K562 (cell line): Measurements from ENCODE around the gene GHRL. TPM values are rescaled to one million over a fixed set of nuclear protein-coding genes. Genes with fewer than 3 reads are reported as not detected.

ENCODE experiments used
- FOS ChIP-seq: IDR thresholded peaks from 3 replicates; pipeline ENCODE4 v1.6.1; 2011; ENCODE audit not compliant: insufficient read length; ENCODE audit errors: extremely low read depth
- MCM7 ChIP-seq, 2 experiments: fragments of 450-650 bp; IDR thresholded peaks; 2 replicates each; pipeline ENCODE4 v1.6.1; 2016 to 2018
- ZKSCAN3 ChIP-seq: fragments of 250-450 bp; sonication (Bioruptor Pico); IDR thresholded peaks from 2 replicates; pipeline ENCODE4 v1.4.0; 2020
- microRNA counts: library from miRNA; unstranded; fragments of <30 nt; microRNA quantifications from one replicate; lab custom pipeline; 2016
- microRNA-seq: library from miRNA; unstranded; fragments of <30 nt; microRNA quantifications from one replicate; pipeline ENCODE4, GENCODE V29; 2018; ENCODE audit warnings: borderline microRNAs expressed
- polyA plus RNA-seq, 8 experiments: library from polyadenylated mRNA; depleted of rRNA in 4 of 8; stranded (reverse) in 5 of 8; unstranded in 3 of 8; fragments of >200 nt; fragmentation: Nextera tagmentation in 2 of 8; fragmentation: Illumina TruSeq in 1 of 8; extraction: Ambion mirVana in 2 of 8; extraction: Trizol in 1 of 8; gene quantifications; 2 replicates each; pipeline versions ENCODE4 v1.2.1 to v1.2.3, GENCODE V29; 2011 to 2014; ENCODE audit warnings: inconsistent platforms in 1 of 8, missing spikeins in 1 of 8
- small RNA-seq: library from RNA; depleted of rRNA; stranded (forward); fragments of <200 nt; gene quantifications from one replicate; pipeline ENCODE3, GENCODE V24; 2014
- total RNA-seq, 7 experiments: library from RNA; depleted of rRNA in 6 of 7; stranded (reverse); fragments of >200 nt in 6 of 7; fragmentation: Illumina TruSeq in 2 of 7; extraction: Trizol in 2 of 7; gene quantifications; 2 replicates each; pipeline versions ENCODE4 v1.2.1 to v1.2.3, GENCODE V29; 2011 to 2021; ENCODE audit warnings: low replicate concordance in 1 of 7
- TF ChIP-seq, protein P1 (sequence below): fragments of 450-650 bp; IDR thresholded peaks from 2 replicates; pipeline ENCODE4 v1.6.1; 2017; ENCODE audit warnings: antibody characterized with exemption
- TF ChIP-seq, protein P2 (sequence below): fragments of 150-350 bp; IDR thresholded peaks from 2 replicates; pipeline ENCODE4 v1.6.1; 2014; ENCODE audit warnings: low read depth, mild to moderate bottlenecking, low read length, borderline replicate concordance
- TF ChIP-seq, protein P3 (sequence below): sonication (generic); formaldehyde crosslinking; IDR thresholded peaks from 2 replicates; pipeline ENCODE4 v1.9.0; 2022; ENCODE audit warnings: mild to moderate bottlenecking, missing genetic modification reagents

GHRL gene
- total and polyA plus RNA-seq, 9 of the 15 experiments (the other 6 are each of a cell fraction or from before 2014, with no cell fraction given) = 0.08 to 0.29 (median 0.15) TPM; not detected in 5

DNA sequence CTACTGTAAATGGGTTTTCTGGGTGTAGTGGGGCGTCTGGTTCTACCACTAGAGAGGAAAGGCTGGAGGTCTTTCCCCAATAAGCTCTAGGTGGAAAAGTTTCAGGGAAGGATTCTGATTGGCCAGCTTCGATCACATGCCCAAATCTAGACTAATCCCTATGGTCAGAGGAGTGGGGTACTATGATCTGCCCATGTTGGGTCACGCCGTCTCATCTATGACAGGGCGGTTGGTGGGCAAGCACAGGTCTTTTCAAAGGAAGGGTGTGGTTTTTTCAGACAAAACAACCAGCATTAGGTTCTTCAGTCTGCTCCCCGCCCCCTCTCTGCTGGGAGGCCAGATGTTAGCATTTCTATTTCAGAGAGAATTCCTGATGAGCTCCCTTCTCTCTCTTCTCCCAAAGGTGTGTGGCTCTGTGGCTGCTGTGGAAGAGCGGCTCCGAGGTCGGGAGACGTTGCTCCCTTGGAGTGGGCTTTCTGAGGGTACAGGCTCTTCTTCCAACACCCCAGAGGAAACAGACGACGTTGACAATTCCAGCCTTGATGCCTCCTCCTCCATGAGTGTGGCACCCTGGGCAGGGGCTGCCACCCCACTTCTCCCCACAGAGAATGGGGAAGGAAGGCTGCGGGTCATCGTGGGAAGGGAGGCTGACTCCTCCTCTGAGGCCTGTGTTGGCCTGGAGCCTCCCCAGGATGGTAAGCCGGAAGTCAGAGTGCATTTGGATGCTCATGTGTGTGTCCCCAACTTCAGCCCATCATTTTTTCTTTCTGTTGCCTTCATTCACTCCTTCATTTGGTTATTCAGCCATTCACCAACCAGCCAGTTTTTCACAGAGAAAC is 54.2 kb downstream of the GHRL start (continued):
- TF ChIP-seq, protein P1, sequence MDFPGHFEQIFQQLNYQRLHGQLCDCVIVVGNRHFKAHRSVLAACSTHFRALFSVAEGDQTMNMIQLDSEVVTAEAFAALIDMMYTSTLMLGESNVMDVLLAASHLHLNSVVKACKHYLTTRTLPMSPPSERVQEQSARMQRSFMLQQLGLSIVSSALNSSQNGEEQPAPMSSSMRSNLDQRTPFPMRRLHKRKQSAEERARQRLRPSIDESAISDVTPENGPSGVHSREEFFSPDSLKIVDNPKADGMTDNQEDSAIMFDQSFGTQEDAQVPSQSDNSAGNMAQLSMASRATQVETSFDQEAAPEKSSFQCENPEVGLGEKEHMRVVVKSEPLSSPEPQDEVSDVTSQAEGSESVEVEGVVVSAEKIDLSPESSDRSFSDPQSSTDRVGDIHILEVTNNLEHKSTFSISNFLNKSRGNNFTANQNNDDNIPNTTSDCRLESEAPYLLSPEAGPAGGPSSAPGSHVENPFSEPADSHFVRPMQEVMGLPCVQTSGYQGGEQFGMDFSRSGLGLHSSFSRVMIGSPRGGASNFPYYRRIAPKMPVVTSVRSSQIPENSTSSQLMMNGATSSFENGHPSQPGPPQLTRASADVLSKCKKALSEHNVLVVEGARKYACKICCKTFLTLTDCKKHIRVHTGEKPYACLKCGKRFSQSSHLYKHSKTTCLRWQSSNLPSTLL = no peak
- TF ChIP-seq FOS (peak; percentile 16), ZKSCAN3 (CRISPR knock-in tag) (no peak), MCM7 (IDR thresholded peaks at IDR 0.05) (no peak)
- TF ChIP-seq, protein P2, sequence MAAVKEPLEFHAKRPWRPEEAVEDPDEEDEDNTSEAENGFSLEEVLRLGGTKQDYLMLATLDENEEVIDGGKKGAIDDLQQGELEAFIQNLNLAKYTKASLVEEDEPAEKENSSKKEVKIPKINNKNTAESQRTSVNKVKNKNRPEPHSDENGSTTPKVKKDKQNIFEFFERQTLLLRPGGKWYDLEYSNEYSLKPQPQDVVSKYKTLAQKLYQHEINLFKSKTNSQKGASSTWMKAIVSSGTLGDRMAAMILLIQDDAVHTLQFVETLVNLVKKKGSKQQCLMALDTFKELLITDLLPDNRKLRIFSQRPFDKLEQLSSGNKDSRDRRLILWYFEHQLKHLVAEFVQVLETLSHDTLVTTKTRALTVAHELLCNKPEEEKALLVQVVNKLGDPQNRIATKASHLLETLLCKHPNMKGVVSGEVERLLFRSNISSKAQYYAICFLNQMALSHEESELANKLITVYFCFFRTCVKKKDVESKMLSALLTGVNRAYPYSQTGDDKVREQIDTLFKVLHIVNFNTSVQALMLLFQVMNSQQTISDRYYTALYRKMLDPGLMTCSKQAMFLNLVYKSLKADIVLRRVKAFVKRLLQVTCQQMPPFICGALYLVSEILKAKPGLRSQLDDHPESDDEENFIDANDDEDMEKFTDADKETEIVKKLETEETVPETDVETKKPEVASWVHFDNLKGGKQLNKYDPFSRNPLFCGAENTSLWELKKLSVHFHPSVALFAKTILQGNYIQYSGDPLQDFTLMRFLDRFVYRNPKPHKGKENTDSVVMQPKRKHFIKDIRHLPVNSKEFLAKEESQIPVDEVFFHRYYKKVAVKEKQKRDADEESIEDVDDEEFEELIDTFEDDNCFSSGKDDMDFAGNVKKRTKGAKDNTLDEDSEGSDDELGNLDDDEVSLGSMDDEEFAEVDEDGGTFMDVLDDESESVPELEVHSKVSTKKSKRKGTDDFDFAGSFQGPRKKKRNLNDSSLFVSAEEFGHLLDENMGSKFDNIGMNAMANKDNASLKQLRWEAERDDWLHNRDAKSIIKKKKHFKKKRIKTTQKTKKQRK = no peak
- TF ChIP-seq, protein P3, sequence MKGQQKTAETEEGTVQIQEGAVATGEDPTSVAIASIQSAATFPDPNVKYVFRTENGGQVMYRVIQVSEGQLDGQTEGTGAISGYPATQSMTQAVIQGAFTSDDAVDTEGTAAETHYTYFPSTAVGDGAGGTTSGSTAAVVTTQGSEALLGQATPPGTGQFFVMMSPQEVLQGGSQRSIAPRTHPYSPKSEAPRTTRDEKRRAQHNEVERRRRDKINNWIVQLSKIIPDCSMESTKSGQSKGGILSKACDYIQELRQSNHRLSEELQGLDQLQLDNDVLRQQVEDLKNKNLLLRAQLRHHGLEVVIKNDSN (CRISPR knock-in tag) = peak; percentile 88
- TF ChIP-seq, all 486 proteins: peak for 4

MicroRNAs within 50 kb of the gene (microRNA counts, 767-probe panel; counts per million panel counts)
- not detected for microRNA hsa-miR-378b (lab: Ali Mortazavi, UCI)

Small RNAs within 50 kb of the gene (microRNA-seq; reads per million reads assigned to microRNA genes)
- gene MIR378B = 0.46 reads per million

Small RNAs within 50 kb of the gene (small RNA-seq; reads per million reads assigned to genes)
- gene MIR378B = 2.2 reads per million, percentile 83 among the genes with 10 or more reads in this experiment
- not detected for gene RF02126

Other genes starting within 250 kb of the GHRL start
- not detected in 2 replicates for gene FANCD2OS, start 184.7 kb downstream of the GHRL start, total RNA-seq (2014; rRNA removed)
- not detected in 2 replicates for gene FANCD2OS, start 184.7 kb downstream of the GHRL start, total RNA-seq (2014; rRNA removed; fragmentation: Illumina TruSeq; extraction: Trizol)
- not detected in 2 replicates for gene FANCD2OS, start 184.7 kb downstream of the GHRL start, total RNA-seq (2015; rRNA removed; fragmentation: Illumina TruSeq; extraction: Trizol)
- gene FANCD2OS, start 184.7 kb downstream of the GHRL start, total RNA-seq (2021) = not detected in 2 replicates
- not detected in 2 replicates for gene FANCD2OS, start 184.7 kb downstream of the GHRL start, polyA plus RNA-seq (2011; rRNA removed)
- not detected in 2 replicates for gene FANCD2OS, start 184.7 kb downstream of the GHRL start, polyA plus RNA-seq (2014; fragmentation: Illumina TruSeq; extraction: Trizol)
- not detected for gene FANCD2OS, start 184.7 kb downstream of the GHRL start, polyA plus RNA-seq (2014; fragmentation: Nextera tagmentation; extraction: Ambion mirVana)
- gene FANCD2OS, start 184.7 kb downstream of the GHRL start, polyA plus RNA-seq (2014; rRNA removed) = not detected in 2 replicates
- gene BRK1, start 177.3 kb downstream of the GHRL start, total RNA-seq (2014; rRNA removed) = 105 and 110 TPM in 2 replicates
- gene BRK1, start 177.3 kb downstream of the GHRL start, total RNA-seq (2014; rRNA removed; fragmentation: Illumina TruSeq; extraction: Trizol) = 148 and 174 TPM in 2 replicates
- 148 and 161 TPM in 2 replicates for gene BRK1, start 177.3 kb downstream of the GHRL start, total RNA-seq (2015; rRNA removed; fragmentation: Illumina TruSeq; extraction: Trizol)
- gene BRK1, start 177.3 kb downstream of the GHRL start, total RNA-seq (2021) = 139 and 140 TPM in 2 replicates
- 295 and 316 TPM in 2 replicates for gene BRK1, start 177.3 kb downstream of the GHRL start, polyA plus RNA-seq (2011; rRNA removed)
- gene BRK1, start 177.3 kb downstream of the GHRL start, polyA plus RNA-seq (2014; fragmentation: Illumina TruSeq; extraction: Trizol) = 250 and 293 TPM in 2 replicates
- gene BRK1, start 177.3 kb downstream of the GHRL start, polyA plus RNA-seq (2014; fragmentation: Nextera tagmentation; extraction: Ambion mirVana) = 100 to 1,000 TPM; 538 to 634 TPM
- gene BRK1, start 177.3 kb downstream of the GHRL start, polyA plus RNA-seq (2014; rRNA removed) = 252 and 265 TPM in 2 replicates
- gene VHL, start 151.2 kb downstream of the GHRL start, total RNA-seq (2014; rRNA removed) = 73.9 and 82.2 TPM in 2 replicates
- gene VHL, start 151.2 kb downstream of the GHRL start, total RNA-seq (2014; rRNA removed; fragmentation: Illumina TruSeq; extraction: Trizol) = 109 and 120 TPM in 2 replicates
- gene VHL, start 151.2 kb downstream of the GHRL start, total RNA-seq (2015; rRNA removed; fragmentation: Illumina TruSeq; extraction: Trizol) = 90.5 and 91.1 TPM in 2 replicates
- 79.4 and 93.6 TPM in 2 replicates for gene VHL, start 151.2 kb downstream of the GHRL start, total RNA-seq (2021)
- 49.8 and 55.3 TPM in 2 replicates for gene VHL, start 151.2 kb downstream of the GHRL start, polyA plus RNA-seq (2011; rRNA removed)
- 73.5 and 84.1 TPM in 2 replicates for gene VHL, start 151.2 kb downstream of the GHRL start, polyA plus RNA-seq (2014; fragmentation: Illumina TruSeq; extraction: Trizol)
- 10 to 100 TPM; 16.3 to 22.7 TPM for gene VHL, start 151.2 kb downstream of the GHRL start, polyA plus RNA-seq (2014; fragmentation: Nextera tagmentation; extraction: Ambion mirVana)
- gene VHL, start 151.2 kb downstream of the GHRL start, polyA plus RNA-seq (2014; rRNA removed) = 58.7 and 74.2 TPM in 2 replicates
- gene IRAK2, start 128.0 kb downstream of the GHRL start, total RNA-seq (2014; rRNA removed) = 2.5 and 4.7 TPM in 2 replicates
- 2.7 TPM in 2 replicates for gene IRAK2, start 128.0 kb downstream of the GHRL start, total RNA-seq (2014; rRNA removed; fragmentation: Illumina TruSeq; extraction: Trizol)
- gene IRAK2, start 128.0 kb downstream of the GHRL start, total RNA-seq (2015; rRNA removed; fragmentation: Illumina TruSeq; extraction: Trizol) = 1.7 and 1.8 TPM in 2 replicates
- 3.1 and 3.2 TPM in 2 replicates for gene IRAK2, start 128.0 kb downstream of the GHRL start, total RNA-seq (2021)
- gene IRAK2, start 128.0 kb downstream of the GHRL start, polyA plus RNA-seq (2011; rRNA removed) = 3.6 and 4.4 TPM in 2 replicates
- gene IRAK2, start 128.0 kb downstream of the GHRL start, polyA plus RNA-seq (2014; fragmentation: Illumina TruSeq; extraction: Trizol) = 3.2 and 3.8 TPM in 2 replicates
- gene IRAK2, start 128.0 kb downstream of the GHRL start, polyA plus RNA-seq (2014; fragmentation: Nextera tagmentation; extraction: Ambion mirVana) = 1 to 10 TPM in 1 of 2 experiments, under 1 TPM in 1; 0.42 to 1.0 TPM
- gene IRAK2, start 128.0 kb downstream of the GHRL start, polyA plus RNA-seq (2014; rRNA removed) = 2.7 and 2.9 TPM in 2 replicates
- 10.9 and 14.7 TPM in 2 replicates for gene TATDN2, start 44.5 kb downstream of the GHRL start, total RNA-seq (2014; rRNA removed)
- gene TATDN2, start 44.5 kb downstream of the GHRL start, total RNA-seq (2014; rRNA removed; fragmentation: Illumina TruSeq; extraction: Trizol) = 25.0 and 25.8 TPM in 2 replicates
- gene TATDN2, start 44.5 kb downstream of the GHRL start, total RNA-seq (2015; rRNA removed; fragmentation: Illumina TruSeq; extraction: Trizol) = 29.0 and 30.3 TPM in 2 replicates
- gene TATDN2, start 44.5 kb downstream of the GHRL start, total RNA-seq (2021) = 38.8 and 44.7 TPM in 2 replicates
- 20.8 and 27.2 TPM in 2 replicates for gene TATDN2, start 44.5 kb downstream of the GHRL start, polyA plus RNA-seq (2011; rRNA removed)
- 34.9 and 36.6 TPM in 2 replicates for gene TATDN2, start 44.5 kb downstream of the GHRL start, polyA plus RNA-seq (2014; fragmentation: Illumina TruSeq; extraction: Trizol)
- 1 to 10 TPM; 5.2 to 7.9 TPM for gene TATDN2, start 44.5 kb downstream of the GHRL start, polyA plus RNA-seq (2014; fragmentation: Nextera tagmentation; extraction: Ambion mirVana)
- gene TATDN2, start 44.5 kb downstream of the GHRL start, polyA plus RNA-seq (2014; rRNA removed) = 23.7 and 28.0 TPM in 2 replicates
- gene SEC13, start 28.2 kb upstream of the GHRL start, total RNA-seq (2014; rRNA removed) = 256 and 318 TPM in 2 replicates
- gene SEC13, start 28.2 kb upstream of the GHRL start, total RNA-seq (2014; rRNA removed; fragmentation: Illumina TruSeq; extraction: Trizol) = 124 and 145 TPM in 2 replicates
- 192 and 196 TPM in 2 replicates for gene SEC13, start 28.2 kb upstream of the GHRL start, total RNA-seq (2015; rRNA removed; fragmentation: Illumina TruSeq; extraction: Trizol)
- gene SEC13, start 28.2 kb upstream of the GHRL start, total RNA-seq (2021) = 199 and 209 TPM in 2 replicates
- 199 and 308 TPM in 2 replicates for gene SEC13, start 28.2 kb upstream of the GHRL start, polyA plus RNA-seq (2011; rRNA removed)
- 274 and 284 TPM in 2 replicates for gene SEC13, start 28.2 kb upstream of the GHRL start, polyA plus RNA-seq (2014; fragmentation: Illumina TruSeq; extraction: Trizol)
- gene SEC13, start 28.2 kb upstream of the GHRL start, polyA plus RNA-seq (2014; fragmentation: Nextera tagmentation; extraction: Ambion mirVana) = 100 to 1,000 TPM in 1 of 2 experiments, 10 to 100 TPM in 1; 71.5 to 116 TPM
- gene SEC13, start 28.2 kb upstream of the GHRL start, polyA plus RNA-seq (2014; rRNA removed) = 152 and 181 TPM in 2 replicates
- not detected in 2 replicates for gene ATP2B2, start 212.6 kb upstream of the GHRL start, total RNA-seq (2014; rRNA removed)
- not detected in 2 replicates for gene ATP2B2, start 212.6 kb upstream of the GHRL start, total RNA-seq (2014; rRNA removed; fragmentation: Illumina TruSeq; extraction: Trizol)
- not detected in 2 replicates for gene ATP2B2, start 212.6 kb upstream of the GHRL start, total RNA-seq (2015; rRNA removed; fragmentation: Illumina TruSeq; extraction: Trizol)
- not detected in 2 replicates for gene ATP2B2, start 212.6 kb upstream of the GHRL start, total RNA-seq (2021)
- gene ATP2B2, start 212.6 kb upstream of the GHRL start, polyA plus RNA-seq (2011; rRNA removed) = not detected in 2 replicates
- not detected in 2 replicates for gene ATP2B2, start 212.6 kb upstream of the GHRL start, polyA plus RNA-seq (2014; fragmentation: Illumina TruSeq; extraction: Trizol)
- gene ATP2B2, start 212.6 kb upstream of the GHRL start, polyA plus RNA-seq (2014; fragmentation: Nextera tagmentation; extraction: Ambion mirVana) = under 1 TPM in 1 of 2 experiments, not detected in 1; 0.06 TPM
- not detected in 2 replicates for gene ATP2B2, start 212.6 kb upstream of the GHRL start, polyA plus RNA-seq (2014; rRNA removed)